NCI-H1105 (cell line): Measurements from ENCODE around the gene ITGA6.

ENCODE experiments used
- DNase-seq: peaks from one replicate; lab custom pipeline; 2025; lab: John Stamatoyannopoulos, UW

The ITGA6 gene

DNA sequence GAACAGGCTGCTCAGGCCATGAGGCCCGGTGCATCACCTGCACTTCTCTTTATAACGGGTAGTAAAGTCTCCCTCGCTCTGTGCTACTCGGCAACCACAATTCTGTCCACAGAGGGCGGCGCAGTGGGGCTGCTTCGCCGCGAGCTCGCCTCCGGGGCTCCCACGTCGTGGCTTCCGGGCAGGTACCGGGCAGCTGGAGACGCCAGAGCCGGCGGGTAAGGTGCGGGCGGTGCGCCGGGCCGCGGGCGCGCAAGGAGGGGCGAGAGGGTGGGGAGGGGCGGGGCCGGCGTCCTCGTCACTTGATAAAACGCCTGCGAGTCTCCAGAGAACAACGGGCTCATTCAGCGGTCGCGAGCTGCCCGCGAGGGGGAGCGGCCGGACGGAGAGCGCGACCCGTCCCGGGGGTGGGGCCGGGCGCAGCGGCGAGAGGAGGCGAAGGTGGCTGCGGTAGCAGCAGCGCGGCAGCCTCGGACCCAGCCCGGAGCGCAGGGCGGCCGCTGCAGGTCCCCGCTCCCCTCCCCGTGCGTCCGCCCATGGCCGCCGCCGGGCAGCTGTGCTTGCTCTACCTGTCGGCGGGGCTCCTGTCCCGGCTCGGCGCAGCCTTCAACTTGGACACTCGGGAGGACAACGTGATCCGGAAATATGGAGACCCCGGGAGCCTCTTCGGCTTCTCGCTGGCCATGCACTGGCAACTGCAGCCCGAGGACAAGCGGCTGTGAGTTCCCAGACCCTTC is at the start of gene ITGA6:
Gene ITGA6 (plus strand): TSS at position 331 of the 734 bp plus-strand sequence.
- DNase-seq: peak; percentile 73

GRCh38 chr2:172380436-172381274 is 46.7 kb upstream of the ITGA6 start:
- no peak for DNase-seq

DNA sequence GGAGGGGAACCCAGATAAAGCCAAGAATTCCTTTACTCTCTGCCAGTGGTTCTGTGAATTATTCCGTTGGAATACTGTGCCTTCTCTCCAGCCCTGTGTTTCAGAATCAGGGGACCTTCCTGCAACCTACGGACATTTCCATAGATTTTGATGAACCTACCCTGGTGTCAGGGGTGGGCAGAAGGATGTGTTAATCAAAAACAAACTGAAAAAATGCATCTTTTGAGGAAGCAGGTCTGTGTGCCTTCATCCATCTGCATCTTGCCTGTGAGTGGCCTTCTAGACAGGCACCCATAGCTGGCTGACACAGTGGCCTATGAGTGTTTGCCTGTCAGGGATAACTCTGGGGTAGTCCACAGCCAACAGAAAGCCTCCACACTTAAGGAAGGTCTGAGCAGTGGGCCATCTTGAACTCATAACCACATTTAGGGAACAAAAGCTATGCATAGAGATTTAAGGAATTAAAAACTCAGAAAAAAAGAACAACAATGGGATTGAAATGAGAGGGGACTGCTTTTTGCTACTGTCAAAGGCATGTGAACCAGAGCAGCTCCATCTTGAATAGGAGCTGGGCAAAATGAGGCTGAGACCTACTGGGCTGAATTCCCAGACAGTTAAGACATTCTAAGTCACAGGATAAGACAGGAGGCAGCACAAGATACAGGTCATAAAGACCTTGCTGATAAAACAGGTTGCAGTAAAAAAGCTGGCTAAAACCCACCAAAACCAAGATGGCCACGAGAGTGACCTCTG is 45.9 kb upstream of the ITGA6 start:
- no peak for DNase-seq

DNA sequence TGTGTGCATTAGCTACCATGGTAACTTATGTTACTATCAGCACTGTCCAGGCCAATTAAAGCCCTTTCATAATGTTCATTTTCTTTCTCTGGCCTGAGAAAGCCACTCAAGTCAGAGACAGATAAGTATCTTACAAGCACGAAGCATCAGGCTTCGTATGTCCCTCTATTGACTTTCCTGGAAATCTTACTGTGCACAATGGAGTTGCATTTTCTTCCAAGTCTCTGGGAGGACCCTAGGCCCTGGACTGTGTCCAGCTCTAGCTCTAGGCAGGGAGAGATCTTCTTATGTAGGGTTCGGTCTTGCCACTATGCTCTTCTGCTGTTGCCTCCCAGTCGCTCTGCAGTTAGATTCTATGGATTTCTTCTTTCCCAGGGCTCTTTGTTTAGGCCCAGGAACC is 40.0 kb upstream of the ITGA6 start:
- no peak for DNase-seq

- no peak for DNase-seq
Observed at GRCh38 chr2:172389685-172390339, 37.6 kb upstream of the ITGA6 start.

GRCh38 chr2:172394002-172394401 is 33.4 kb upstream of the ITGA6 start:
- no peak for DNase-seq

DNA sequence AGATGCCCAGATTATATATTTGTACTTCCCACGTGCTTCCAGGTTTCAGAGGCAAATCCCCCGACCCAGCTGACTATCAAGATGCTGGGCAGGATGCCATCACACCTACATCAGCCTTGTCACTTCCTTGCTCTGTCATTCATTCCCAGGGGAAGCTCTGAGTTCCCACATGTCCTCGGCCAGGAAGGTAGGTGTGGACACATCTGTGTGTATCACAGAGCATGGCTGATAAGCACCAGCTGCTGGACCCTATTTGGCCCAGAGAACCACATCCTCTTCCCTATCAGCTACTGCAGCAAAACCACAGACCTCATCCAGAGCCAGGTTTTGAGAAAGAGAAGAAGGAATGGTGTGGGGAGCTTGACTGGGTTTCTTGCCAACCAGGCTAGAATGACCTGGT is 31.9 kb upstream of the ITGA6 start:
- DNase-seq: no peak

DNA sequence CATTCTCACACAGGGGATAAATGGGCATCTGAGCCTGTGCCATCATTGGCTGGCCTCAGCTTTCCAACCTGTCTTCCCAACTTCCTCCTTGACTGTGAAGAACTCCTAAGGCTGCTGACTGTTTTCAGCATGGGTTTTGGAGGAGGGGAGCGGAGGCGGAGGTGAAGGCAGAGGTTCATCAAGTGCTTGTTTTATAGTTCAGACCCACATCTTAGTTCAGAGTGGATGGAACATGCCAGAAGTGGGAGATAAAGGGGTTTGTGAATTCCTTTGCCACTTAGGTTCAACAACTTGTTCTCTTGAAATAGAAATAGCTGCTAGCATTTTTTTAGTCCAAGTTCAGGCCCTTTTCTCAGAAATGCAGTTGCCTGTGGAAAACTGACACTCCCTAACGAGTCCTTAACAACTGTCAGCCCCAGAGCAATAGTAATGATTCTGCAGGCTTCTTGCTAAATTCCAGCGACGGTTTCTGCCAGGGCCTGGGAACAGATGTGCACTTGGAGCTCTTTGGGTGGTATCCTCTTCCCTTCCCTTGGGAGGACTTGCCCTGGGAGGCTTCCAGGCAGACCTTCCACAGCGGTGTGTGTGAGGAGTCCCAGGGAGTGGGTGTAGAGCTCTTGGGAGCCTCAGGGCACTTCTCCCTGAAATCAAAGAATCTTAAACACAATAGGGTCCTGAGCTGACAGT is 30.1 kb upstream of the ITGA6 start:
- no peak for DNase-seq

GRCh38 chr2:172398440-172398839 is 28.9 kb upstream of the ITGA6 start:
- no peak for DNase-seq

- no peak for DNase-seq
Observed at GRCh38 chr2:172399765-172400164, 27.6 kb upstream of the ITGA6 start.

GRCh38 chr2:172402198-172402597 is 25.2 kb upstream of the ITGA6 start:
- no peak for DNase-seq

DNA sequence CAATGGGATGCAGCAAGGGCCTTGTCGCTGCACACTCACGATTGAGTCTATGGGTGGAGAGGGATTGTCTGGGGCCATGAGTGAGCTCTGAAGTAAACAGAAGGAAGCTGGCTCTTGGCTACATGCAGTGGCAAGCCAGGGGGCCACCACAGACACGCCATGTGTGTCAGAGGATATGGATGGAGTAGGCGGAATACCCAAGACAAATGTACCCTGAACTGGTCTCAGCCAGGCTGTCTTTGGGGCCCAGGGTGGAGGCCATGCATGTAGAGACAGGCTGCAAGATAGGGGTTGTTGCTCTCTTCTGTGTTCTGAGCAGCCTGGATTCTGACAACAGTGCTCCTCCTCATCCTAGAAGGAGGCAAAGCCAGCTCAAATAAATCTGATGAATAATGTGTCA is 24.0 kb upstream of the ITGA6 start:
- DNase-seq: no peak

- DNase-seq: no peak
Observed at GRCh38 chr2:172403881-172404468, 23.4 kb upstream of the ITGA6 start.

DNA sequence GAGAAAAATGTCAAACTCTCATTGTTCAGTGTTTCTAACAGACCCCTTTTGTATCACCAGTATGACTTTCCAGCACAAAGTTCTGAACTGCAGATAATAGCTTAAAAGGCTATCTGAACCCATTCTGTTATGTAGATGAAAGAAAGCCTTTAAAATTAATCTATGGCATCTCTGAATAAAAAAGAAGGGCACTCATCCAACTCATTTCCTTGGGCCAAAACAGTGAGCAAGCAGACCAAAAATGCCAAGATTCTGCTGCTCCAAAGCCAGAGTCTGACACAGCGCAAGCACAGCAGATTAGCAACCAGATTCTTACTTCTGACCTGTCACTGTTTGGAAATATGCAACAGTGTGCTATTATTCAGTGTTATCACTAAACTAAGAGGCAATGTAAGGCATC is 22.6 kb upstream of the ITGA6 start:
- DNase-seq: no peak

- no peak for DNase-seq
Observed at GRCh38 chr2:172405673-172406072, 21.7 kb upstream of the ITGA6 start.

- peak; percentile 93 for DNase-seq
Observed at GRCh38 chr2:172408143-172408766, 19.1 kb upstream of the ITGA6 start.

- no peak for DNase-seq
Observed at GRCh38 chr2:172409042-172409441, 18.3 kb upstream of the ITGA6 start.

DNA sequence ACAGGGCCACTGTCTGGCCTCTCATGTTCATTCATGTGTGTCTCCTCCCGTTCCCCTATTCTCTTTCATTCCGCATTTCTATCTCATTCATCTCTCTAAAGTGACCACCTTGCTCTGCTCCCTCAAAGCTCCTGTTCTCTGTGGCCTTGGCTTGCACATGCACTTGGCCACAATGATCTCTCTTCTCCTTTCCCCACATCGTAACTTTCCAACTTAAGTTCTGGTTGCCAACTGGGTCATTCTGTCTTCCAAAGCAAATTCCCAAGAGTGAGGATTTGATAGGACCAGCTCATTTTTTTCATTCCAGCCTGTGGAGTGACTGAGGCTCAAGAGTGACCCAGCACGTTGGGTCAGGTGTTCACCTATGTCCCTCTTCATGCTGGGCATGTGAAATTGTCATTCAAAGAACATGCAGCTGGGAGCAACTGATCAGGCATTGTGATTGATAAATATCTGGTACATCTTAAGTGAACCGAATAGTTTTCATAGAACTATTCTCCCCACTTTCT is 14.3 kb upstream of the ITGA6 start:
- no peak for DNase-seq

DNA sequence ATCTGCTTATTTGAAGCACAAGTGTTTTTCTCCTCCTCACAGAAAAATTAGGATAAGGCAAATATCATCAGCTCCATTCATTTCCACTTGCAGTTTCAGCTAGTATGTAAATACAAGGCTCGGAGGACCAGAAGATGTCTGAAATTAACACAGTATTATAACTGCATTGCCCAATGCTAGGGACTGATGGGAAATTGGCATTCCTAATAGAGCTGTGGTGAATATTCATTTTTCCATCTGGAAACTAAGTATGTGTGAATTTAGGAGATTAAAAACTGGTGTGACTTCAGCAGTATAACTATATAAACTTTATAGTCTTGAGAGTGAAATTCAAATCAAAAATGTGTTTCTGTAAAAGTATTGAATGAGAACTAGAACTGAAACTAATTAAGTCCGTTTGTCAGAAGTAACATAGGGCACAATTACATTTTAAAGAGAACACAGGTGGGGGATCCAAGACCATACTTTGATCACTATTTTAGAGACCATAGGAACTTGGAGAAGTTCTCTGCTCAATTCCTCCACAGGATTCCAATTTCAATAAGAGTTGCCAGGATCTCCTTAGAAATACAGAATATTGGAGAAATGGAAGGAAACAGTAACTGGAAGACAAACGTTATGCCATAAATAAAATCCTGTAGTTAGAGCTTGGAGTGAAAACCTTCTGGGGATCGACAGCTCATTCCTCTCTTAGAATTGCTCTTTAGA is 12.1 kb upstream of the ITGA6 start:
- no peak for DNase-seq

GRCh38 chr2:172415865-172416183 is 11.6 kb upstream of the ITGA6 start:
- no peak for DNase-seq
